GM21529 (cell line): Measurements from ENCODE around the gene FMOD.
A peak's percentile ranks its signal among the peaks of the same experiment; 100 is the strongest.

ENCODE experiments used
- ATAC-seq: cut with Tn5 transposase; IDR thresholded peaks from one replicate; pipeline ENCODE4 v1.9.1; 2021; ENCODE audit not compliant: unreplicated experiment

FMOD gene

DNA sequence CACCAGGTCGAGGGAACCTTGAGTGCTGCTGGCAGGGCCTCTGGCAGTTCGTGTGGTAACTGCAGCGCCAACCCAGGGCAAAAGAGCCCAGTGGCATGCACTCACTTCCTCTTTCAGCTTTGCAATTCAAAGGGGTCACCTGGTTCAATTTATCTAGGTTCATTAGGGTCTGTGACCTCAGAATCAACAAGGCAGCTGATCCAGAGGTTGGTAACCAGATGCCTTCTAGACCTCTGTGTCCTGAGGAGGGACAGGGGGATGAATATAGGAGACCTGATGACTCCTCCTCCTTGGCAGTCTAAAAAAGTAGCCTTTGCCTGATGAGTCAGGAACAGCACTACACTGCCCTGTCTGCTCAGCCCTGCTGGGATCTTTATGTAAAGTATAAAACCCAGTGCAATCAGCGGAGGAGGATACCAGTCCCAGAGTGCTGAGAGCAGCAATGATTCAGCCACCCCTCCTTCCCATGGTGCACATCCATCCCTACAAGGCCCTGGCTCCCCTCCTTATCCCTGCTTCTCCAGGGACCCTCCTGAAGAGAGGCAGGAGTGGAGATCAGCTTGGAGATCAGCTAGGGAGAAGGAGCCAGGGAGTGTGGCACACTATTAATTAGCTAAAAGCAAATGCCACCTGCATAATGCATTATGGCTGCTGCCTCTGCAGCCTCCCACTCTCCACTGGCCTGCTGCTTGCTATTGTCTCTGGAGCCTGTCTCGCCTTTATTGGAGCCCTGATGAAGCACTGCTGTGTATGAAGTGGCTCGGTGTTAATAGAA is 11.2 kb upstream of the FMOD start:
- no peak for ATAC-seq

DNA sequence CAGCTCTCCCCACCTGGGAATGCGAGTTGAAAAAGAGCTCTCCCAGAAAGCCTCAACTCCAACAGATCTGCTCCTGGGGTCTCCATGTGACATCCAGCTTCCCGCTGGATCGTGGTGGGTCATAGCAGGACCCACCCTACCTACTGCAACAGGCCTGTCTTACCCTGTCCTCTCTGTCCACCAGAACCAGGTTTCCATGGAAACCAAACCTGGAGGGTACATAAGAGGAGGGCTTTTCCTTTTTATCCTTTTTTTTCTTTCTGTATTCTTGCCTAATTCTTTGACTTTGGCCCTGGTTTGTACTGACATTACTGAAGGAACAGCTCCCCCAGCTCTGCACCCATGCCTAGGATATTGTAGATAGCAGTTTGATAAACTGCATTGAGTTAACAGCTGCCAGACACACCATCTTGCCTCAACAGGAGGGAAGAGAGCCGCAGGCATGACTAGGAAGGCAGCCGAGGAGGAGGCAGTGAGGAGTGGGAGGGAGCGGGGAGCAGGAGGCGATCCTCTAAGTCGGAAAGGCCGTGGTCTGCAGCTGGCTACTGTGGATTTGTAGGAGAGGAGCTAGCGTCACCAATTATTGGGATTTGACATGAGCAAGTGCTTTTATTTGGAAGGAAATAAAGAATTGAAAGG is 9.7 kb upstream of the FMOD start:
- no peak for ATAC-seq

DNA sequence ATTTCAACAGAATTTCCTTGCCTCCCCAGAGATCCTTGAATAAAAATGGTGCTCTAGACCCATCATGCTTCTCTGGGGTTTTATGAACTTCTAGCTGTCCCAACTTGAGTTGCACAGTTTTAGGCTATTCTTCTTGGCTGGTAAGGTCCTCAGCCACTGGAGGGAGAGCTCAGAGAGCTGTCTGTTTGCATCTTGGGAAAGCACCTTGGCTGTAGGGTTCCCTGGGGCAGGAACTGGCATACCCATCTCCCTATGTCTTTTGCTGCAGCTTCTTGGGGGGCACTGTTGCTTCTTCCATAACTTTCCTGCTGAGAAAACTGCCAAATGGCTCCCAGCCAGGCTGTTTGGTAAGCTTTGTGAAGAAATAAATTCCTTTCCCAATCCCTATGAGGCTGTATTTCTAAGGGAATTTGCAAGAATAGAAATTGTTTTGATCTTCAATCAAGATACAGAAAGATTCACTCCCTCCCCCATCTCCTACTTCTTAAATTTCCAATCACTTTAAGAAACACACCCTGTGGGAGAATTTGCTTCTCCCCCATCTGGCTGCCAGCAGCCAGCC is 8.2 kb upstream of the FMOD start:
- no peak for ATAC-seq

DNA sequence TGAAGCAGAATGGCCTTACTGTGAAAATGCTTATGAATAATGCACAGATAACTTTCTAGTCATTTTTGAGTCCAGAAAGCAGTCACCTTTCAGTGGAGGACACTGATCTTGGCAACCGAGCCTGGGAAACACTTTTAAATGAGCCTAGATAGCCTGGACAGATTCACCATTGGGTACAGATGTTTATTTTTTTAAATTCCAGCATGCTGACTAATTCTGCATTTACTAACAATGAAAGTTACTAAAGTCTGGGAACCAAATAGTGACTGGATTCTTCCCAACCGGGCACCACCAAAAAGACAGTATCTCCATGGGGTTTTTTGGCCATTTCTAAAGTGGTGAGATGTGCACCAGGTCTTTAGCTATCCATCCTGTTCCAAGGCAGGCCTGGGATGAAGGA is 3.3 kb upstream of the FMOD start:
- no peak for ATAC-seq

DNA sequence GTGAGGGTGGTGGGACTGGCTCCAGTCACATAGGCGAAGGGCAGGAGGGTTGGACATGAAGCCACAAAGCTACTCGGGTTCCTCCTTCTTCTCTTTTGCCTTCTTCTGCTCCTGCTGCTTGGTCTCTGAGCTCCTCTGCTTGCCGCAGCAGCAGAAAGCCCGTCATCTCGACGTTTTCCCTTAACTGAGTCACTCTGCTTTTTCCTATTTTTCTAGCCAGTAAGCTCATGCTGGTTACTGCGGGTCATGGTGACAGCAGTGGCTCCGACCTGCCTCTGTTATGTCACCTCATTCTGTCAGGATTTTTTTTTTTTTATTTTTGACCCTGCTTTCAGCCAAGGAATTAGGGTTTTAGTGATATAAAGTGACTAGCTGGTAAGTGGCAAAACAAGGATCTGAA is 2.6 kb upstream of the FMOD start:
- ATAC-seq: no peak

DNA sequence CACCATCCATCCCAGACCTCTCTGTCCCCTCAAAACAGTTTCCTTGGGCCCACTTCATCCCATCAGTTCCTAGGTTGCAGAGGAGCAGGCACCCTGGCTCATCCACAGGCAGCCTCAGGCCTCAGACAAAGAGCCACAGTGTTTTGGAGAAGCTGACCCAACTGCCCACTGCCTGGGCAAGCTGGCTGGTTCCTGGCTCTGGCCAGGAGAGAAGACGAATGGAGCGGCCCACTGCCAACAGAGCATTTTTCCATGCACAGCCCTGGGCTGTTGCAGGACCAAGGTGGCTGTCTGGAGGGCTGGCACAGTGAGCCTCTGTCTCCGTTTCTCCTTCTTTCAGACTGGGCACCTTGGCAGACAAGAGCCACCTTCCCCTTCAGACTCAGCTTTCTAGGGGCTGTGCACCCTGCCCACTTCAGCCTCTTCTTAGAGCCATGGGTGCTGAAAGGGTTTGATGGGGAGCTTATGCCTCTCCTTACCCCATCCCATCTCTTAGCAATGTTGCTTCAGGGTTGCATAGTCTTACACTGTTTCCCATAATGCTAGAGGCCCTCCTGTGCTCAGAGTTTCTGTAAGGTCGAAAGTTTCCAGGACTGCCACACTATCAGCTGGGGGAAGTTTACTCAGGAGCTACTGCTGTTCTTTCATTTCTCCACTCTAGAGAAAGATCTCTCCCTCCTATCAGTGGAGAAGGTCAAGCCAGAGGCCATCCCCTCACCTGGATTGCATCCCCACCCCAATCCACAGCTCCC is 973 bp downstream of the FMOD start:
- ATAC-seq: no peak

DNA sequence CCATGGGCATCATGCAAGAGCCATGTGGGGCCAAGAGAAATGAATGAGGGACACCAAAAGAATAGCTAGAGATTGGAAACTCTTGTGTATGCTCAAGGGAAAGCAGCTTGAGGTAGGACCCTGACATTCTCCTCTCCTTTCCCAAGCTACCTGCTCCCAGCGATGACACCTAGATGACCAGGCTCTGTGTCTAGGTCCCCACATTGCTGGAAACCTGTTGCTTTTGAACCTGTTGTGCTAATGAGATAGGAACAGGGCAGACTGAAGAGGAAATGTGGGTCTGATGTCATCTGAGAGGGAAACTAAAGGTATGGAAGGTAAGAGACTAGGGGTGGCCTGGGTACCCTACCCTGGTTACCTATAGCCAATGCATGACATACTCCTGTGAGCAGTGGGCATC is 1.8 kb downstream of the FMOD start:
- ATAC-seq: no peak

DNA sequence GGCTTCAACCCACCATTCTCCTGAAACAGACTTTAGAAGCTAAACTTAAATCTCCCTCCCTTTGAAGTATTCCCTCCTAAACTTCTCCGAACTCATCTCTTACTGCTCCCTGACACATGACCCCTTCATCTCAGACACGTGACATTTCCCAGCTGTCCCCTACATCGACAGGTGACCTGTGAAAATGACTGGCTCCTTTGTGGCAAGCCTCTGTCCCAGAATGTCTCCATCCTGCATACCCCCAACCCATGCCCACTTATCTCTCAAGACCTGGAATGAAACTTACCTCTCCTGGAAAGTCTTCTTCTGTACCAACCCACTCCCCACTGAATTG is 4.2 kb downstream of the FMOD start:
- no peak for ATAC-seq

DNA sequence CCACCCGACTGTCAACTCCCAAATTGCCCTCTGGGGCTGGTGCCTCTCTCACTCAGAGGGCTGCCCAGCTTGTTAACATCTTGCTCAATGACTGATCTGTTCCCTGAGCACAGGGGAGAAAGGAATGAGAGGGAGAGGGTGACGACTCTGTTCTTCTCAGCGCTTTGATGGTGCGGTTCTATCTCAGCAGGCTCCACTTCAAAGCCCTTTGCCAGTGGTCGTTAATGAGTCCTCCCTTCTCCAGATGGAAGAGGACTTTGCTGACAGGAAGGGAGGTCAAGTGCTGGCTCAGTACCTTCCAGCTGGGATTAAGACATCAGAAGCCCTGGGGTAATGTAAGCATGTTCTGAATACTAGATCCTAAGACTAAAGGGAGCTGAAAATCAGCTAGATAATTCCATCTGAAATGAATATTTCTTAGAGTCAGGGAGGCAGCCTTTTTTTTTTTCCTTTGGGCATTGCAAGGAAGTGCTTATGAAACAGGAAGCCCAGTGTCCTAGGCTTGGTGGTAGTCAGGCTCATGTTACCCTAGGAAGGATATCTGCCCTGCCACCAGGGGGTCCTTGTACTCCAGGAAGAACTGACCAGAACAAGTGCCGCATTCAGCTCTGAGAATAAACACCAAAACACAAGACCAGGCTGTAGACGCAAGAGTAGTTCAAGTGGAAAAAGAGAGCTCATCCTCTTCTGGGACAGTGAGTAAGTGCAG is 4.7 kb downstream of the FMOD start:
- ATAC-seq: no peak

DNA sequence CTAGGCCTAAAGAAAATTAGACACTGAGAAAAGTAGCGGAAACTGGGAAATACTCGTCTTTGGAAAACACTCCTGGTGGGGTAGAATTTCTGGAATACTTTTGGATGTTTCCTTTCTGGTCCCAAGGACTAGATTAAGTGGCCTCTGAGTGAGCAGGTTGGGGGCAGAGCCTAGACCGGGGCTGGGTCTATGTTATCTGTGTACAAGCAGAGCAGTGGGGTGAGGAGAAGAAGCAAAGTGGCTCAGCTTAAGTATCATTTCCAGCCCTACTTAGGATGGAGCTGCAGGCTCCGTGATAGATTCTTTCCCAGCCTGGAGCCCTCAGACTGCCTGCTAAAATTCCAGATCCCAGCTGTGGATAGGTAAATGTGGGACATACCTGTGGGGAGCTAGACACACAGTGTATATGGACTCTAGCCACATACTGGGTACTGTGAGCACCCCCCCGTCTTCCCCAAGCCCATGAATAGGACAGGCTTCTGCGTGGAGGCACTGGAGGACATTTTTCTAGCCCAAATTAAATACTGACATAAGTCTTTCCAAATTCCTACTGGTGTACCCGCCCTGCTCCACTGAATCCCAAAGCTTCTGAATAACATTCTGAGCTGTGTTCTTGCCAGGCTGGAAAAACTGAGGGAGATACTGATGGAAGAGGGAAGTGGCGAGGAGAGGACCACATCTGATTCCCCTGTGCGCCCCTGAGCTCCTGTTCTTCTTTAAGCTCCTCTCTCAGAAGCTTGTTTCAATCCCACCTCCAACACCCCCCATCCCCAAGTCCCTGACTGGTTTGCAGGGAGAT is 6.8 kb downstream of the FMOD start:
- no peak for ATAC-seq

DNA sequence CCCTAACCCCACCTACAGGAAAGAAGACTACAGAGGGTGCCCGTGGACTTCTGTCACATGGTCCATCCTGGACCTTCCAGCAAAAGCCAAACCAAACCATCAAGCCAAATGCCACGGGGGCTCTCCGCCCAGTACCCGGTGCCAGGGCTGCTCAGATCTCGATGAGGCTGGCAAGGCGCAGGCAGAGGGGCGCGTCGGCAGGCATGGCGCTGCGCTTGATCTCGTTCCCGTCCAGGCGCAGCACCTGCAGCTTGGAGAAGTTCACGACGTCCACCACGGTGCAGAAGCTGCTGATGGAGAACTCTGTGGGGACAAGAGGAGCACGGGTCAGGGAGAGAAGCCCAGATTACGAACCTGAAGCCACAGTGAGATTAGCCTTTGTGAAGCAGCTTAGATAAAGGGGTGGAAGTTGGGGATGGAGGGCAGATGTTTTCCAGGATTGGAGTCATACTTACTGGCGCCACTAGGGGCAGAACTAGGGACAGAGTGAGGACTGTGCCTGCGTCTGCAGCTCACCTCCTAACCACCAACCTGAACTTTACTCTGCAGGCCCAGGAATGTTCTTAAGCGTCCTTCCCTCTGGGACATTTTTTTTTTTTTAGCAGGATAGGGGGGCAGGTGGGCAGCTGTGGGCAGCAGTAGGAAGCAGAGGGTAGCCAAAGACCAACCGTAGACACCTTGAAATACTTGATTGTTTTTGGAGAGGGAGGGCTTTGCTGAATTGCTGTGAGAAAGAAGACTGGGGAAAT is 8.6 kb downstream of the FMOD start:
- no peak for ATAC-seq

DNA sequence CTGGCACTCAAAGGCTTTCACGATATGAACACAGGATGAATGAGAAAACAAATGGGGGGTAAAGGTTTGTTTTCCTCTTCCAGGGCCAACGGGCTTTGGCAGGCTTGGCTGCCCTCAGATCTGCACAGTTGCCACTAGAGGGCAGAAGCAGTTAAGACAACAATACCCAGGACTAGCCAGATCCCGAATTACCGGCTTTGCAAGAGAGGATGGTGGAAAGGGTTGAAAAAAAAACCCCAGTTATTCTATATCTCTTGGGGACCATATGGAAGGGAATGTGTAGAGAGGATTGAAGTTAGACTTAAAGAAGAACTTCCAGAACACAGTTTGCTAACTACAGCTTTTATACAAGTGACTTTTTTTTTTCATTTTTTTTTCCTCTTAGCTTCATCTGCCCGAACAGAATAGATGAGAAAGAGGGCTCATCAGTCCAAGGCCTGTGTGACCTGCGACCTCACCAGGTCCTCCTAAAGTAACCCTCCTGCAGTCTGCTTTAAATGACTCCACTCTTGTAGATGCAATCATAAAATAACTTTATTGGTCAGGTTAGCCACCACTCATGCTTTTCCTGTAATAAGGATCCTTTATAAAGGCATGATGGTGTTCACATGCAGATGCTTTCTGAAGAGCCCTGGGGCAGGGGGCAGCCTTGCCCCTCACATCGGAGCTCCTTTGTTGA is 10.7 kb downstream of the FMOD start:
- no peak for ATAC-seq

DNA sequence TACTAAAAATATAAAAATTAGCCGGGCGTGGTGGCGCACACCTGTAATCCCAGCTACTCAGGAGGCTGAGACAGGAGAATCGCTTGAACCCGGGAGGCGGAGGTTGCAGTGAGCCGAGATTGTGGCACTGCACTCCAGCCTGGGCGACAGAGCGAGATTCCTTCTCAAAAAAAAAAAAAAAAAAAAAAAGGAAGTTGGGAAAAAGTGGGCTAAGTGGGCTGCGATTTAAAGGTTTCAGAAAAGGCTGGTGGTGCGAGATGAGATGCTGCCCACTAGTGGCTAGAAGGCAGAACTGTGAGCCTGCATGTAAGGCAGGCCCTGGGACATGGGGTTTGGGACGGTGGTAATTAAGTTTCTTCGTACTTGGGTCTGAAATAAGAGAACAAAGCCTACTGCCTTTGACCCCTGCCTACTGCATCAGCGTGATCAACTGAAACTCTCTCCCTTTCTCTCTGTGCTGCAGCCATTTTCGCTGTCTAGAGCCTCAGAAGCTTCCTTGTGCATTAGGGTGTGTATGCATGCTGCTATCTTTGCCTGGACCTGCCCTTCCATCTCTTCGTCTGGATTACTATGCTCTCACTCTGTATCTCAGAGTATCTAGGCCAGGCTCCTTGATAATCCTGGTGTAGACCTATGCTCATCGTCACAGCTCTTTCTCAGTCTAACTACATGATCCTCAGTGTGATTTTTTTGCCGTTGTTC is 12.4 kb downstream of the FMOD start:
- no peak for ATAC-seq

DNA sequence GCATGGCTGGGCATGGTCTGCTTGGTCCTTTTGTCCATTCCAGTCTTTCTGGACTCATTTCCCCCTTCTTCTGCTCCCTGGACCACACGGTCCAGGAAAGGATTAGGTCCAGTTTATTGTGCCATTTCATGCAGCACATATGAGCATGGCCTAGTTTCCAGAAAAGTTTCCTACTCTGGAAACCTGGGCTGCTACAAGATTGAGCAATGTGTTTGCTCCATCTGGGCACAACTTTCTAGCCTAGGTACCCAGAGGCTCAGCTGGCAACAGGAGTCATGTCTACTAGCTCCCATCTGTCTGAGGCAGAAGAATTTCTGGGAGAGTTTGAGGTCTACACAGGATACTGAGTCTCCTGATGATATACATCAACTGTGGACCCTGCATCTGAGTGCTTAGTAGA is 14.8 kb downstream of the FMOD start:
- ATAC-seq: no peak

DNA sequence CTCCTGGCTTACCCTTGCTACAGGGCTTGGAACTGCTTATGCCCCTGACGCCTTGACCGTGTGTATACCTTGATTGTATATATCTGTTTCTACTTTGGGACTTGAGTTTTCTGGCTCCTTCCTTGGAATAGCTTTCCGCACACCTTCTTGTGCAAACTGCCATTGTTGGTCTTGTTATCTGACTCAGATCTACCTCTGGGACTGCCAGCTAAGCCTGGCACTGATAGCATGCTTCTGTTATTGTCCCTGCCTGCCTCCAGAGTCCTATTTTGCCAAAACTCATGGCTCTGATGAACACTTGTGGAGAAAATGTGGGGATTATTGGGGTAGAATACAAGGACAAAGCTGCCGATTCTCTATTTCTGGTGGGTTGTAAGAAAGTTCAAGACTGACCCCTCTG is 15.4 kb downstream of the FMOD start:
- ATAC-seq: no peak

DNA sequence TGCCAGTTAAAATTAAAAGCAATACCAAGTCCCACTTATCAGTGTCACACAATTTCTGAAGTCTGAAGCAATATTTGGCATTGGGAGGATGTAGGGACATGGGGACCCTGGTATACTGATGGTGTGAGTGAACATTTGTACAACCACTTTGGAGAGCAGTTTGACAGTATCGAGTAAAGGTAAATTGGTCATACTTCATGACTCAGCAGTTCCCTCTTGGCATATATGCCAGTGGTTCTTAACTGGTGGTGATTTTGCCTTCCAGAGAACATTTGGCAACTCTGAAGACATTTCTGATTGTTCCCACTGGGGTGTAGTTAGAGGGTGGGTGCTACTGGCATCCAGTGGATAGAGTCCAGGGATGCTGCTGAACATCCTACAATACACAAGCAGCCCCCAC is 19.7 kb downstream of the FMOD start:
- no peak for ATAC-seq

DNA sequence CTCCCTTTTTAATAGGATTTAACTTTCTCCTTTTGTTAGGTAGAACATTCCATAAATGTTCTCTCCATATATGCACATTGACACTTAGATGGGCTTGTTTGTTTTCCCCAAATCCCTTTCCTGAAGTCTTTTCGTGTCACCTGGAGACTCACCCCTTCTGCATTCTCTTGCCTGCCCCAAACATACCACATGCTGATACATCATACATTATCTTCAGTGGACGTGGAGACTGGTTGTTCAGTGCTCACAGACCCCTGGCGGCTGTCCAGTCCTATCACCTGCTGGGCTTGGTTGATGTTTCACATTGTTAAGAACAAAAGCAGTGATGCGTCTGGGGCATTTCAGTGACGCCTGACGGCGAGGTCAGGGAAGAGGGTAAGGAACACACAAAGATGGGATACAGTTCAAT is 22.2 kb downstream of the FMOD start:
- no peak for ATAC-seq

DNA sequence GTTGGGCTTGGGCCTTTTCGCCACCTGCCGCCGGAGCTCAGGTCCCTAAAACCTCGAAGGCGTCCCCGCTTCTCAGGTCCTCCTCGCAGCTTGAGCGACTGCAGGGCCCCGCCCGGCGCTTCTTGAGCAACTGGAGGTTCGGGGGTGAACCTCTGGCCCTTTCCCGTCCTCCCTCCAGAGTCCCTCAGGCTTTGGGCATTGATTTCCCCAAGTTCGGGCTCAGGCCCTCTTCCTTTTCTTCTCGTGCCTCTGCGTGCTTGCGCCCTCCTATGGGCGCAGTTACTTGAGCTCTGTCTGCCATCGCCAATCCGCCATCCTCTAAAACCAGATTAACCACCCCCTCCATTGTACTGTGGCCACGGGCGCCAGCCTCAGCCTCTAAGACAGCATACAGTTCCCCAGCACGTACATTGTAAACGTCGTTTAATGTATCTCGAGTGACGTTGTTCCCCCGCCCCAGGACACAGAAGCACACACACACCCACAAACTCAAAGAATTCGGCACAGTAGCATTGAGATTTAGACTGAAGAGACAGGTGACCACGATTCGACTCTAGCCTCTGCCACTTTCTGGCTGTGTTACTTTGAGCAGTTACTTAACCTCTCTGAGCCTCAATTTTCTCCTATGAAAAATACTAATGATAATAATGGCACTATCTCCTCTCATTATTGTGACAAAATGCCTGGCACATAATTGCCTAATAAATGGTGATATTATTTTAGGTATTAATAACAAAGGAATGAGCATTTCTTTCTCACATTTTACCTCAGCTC is 23.1 kb downstream of the FMOD start:
- peak; percentile 29 for ATAC-seq
